NCI-H146 (cell line): ENCODE measurements around the gene RSF1.
"Not testable (repeated sequence)": the region's sequence is repeated elsewhere in the genome, so short reads cannot be mapped to it uniquely, and the experiment has no call there.

Source experiments
- DNase-seq: peaks from one replicate; lab custom pipeline; 2025; lab: John Stamatoyannopoulos, UW

The RSF1 gene

DNA sequence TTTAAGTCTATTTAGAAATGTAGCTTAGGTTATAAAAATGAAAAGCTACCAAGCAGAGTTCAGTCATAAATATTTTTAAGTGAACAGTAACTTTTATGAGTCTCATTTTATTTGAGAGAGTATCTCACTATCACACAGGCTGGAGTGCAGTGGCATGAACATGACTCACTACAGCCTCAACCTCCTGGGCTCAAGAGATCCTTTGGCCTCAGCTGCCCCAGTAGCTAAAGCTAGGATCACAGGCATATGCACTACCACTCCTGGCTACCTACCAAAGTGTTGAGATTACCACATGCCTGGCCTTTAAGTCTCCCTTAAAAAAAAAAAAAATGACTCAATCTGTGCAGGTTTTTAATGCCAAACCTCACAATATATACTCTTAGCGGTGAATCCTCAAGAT lies 148.3 kb downstream of the RSF1 start:
- DNase-seq = no peak

DNA sequence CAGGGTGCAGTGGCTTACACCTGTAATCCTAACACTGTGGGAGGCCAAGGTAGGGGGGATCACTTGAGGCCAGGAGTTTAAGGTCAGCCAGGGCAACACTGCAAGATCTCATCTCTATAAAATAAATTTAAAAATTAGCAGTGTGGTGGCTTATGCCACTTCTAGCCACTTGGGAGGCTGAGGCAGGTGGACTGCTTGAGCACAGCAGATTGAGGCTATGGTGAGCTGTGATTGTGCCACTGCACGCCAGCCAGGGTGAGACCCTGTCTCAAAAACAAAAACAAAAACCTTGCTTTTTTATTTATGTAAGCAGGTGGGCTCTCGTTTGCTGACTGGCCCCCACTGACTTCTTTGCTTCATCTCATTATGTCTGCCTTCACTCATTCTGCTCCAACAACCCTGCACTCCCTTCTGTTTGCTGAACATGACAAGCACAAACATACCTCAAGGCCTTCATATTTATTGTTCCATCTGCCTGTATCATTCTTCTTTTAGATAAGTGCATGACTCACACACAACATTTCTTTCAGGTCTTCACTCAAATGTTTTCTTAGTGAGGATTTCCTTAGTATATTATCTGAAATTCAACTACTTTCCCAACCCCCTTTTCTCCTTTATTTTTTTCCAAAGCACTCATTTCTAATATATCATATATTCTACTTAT lies 150.5 kb downstream of the RSF1 start:
- no peak for DNase-seq

DNA sequence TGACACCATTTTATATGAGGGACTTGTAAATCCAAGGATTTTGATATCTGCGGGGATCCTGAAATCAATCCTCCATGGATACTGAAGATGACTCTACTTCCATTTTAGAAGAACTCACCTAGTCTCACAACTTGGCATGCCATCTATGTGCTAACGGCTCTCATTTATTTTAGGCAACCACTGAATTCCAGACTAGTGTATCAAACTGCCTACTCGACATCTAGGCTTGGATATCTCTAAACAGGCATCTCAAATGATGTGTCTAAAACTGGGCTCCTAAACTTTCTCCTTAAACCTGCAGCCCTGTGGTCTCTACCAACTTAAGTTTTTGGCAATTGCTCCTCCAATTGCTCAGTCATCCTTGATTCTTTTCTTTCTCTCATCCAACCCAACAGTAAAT lies 151.8 kb downstream of the RSF1 start:
- DNase-seq = no peak

DNA sequence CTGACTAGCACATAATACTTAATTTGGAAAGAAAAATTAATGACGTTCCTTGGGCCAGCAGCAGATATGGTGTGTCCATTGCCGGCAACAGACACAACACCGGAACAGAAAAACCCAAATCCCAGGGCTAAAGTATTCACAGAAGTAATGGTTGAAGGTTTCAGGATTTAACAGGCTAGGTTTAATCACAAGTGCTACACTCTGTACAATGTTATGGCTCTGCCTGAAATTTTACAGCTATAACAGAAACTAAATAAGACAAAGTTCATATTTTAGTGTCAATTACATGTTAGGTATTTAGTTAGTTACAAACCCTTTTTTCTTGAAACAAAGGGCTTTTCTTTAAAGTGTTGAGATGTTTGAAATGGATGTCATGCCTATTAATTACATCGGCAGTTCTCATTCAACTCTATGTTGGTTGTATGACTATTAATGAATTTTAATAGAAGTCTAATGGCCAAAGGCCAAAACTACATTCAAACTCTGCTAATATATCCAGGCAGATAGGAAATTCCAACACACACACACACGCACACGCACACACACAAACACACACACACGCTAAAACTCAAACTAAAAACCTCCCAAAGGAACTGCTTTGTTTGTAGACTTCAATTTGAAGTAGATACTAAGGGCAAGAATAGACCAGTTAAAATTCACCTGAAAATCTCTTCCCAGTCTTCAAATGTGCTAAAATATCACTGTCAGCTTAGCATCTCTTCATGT lies 155.1 kb downstream of the RSF1 start:
- no peak for DNase-seq

DNA sequence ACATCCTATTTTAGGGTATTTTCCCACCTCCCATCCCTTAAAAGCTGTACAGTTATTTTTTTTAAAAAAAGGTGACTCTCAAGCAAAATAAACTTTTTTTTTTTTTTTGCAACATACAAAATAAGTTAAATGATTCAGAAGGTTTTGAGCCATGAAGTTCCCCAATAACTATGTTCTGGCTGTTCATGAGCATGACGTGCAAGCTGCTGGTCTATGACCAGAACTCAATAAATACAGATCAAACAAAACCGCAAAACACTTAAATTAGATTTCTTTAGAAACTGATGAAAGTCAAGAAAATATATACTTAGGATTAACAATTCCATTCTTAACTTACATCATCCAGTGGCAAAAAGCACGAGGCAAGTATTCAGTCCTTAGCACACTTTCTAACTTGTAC lies 158.9 kb downstream of the RSF1 start:
- no peak for DNase-seq

DNA sequence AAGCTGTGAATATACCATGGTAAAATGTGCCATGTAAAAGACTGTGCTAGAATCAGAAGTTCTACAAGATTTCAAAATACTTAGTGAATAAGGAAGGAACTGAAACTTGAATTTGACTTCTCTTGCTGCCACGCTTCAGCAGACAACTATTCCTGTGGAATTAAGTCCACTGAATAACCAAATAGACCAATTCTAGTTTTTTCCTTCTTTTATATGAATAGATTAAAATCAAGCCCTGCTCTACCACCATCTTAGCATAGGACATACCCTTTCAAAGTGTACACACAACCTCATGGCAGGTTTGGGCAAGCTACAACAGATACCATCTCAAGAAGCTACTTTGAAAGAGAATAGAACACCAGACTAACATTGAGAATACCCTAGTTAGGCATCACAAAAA lies 159.6 kb downstream of the RSF1 start:
- DNase-seq = no peak

DNA sequence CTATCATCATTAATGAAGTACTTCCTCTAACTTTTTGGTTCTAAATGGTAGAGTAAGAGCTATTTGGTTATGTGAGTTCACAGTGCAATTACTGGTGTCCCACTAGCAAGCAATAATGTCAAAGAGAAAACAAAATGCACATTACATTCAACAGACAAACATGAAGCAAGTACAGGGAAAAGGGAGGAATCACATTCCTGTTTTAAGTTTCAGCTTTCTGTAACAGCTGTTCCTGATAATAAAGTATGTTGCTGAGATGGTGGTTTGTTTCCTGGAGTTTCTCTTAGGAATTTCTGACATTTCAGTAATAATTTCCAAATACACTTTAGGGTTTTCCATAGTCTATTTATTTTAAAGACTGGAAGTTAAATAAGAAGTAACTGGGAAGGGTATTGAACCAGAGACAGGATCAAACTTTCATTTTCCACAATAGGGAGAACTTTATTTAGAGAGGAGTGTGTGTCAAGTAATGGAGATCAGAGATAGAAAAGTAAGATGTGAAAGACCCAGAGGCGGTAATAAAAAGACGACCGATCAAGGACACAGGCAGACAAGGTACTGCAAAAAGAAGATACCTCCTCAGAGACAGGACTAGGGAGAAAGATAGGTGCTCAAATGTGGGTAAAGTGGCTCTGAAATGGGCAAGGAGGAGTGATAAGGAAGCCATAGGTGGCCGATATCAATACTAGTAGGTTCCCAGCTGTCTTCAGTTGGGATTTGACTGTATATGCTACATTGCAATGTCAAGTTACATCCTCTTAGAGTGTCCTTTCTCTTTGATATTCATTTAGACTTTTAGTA lies 162.1 kb downstream of the RSF1 start:
- DNase-seq = no peak

DNA sequence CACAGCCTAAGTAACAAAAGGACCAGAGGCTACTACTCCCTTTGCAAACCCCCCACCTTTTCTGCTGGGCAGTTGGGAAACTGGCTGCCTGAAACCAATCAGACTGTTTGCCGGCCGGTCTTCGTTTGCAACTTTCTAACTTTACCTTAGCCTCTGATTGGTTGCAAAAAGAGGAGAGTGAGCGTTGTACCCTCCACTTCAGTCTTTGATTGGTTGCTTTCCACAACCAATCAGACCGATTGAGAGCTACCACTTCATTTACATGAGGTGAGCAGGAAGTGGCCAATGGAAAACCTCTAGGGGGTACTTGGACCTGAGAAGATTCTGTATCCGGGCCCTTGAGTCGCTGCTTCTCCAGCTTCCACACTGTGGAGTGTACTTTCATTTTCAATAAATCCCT lies 164.2 kb downstream of the RSF1 start:
- DNase-seq = no peak

DNA sequence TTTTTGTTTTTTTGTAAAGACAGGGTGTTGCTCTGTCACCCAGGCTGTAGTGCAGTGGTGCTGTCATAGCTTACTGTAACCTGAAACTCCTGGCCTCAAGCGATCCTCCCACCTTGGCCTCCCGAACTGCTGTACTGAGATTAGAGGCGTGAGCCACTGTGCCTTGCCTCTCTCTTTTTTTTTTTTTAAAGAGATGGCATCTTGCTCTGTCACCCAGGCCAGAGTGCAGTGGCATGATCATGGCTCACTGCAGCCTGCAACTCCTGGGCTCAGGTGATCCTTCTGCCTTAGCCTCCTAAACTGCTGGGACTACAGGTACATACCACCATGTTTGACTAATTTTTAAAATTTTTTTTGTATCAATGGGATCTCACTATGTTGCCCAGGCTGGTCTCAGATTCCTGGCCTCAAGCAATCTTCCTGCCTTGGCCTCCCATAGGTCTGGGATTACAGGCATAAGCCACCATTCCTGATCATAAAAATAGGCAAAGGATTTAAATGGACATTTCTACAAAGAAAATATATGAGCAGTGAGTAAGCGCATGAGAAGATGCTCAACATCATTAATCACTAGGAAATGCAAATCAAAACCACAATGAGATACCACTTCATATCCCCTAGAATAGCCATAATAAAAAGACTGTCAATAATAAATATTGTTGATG lies 165.6 kb downstream of the RSF1 start:
- DNase-seq = no peak

DNA sequence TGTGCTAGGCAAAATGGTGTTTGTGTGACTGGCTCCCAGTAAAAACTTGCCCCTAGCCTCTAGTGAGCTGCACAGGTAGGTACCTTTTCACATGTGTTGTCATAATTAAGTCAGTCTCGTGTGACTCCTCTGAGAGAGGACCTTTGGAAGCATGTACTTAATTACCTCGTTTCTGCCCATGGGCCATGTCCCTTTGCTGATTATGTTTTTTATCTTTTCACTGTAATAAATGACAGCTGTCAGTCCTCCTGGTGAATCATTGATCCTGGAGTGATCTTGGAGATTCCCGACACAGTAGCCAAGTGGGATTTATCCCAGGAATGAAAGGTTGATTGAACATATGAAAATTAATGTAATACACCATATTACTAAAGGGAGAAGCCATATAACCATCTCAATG lies 170.4 kb downstream of the RSF1 start:
- DNase-seq = no peak

DNA sequence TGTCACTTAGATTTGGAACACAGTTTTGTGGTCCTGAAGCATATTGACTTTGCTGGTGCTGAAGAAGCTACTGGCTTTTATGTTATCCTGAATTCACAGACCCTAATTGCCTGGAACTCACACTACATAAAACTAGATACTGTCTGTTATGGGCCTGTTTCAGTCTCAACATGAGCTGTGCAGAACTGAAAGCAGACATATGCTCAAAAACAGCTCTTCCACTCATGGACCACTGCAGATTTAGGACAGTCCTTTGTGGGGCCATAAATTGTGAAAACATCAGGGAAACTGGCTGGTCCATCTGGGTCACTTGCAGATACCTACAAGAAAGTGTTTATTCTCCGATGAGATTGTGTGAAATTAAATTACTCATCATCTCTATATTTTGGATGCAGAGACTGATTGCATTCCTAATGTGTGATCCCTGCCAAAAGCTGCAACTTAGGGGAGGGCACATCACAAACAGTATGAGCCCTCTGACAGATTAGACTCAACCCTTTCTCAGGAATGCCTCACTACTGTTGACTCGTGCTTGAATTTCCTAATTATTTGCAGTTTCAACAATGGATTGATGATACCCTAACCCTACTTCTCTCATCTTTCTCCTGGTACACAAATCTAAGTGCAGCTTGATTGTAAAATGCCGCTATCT lies 172.7 kb downstream of the RSF1 start:
- no peak for DNase-seq

DNA sequence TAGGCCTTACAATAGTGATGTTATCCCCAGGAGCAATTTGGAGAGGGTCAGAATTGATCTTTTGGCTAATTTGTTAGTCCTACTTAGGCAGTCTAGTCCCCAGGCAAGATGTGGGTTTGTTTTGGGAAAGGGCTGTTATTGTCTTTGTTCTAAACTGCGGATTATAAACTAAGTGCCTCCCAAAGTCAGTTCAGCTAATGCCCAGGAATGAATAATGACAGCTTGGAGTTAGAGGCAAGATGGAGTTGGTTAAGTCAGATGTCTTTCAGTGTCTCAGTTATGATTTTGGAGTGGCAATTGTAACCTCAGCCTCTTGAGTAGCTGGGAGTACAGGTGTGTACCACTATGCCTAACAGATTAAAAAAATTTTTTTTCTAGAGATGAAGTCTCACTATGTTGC lies 175.6 kb downstream of the RSF1 start:
- DNase-seq = no peak

DNA sequence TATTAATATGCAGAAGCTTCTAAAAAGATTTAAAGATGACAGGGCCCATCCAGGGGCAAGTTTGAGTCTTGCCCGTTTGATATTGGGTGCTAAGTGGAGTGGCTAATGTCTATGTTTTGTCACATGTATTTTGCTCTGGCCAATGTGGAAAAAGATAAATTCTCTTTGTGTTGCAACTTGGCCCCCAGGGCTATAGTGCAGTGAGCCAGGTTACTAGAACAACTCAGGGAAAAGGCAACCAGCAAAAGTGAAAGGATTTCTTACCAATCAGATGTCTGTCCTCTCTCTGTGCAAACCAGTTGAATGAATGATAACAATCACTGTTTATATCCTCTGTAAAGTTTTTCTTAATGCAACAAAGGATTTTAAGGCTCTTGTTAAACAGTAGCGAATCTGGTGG lies 178.3 kb downstream of the RSF1 start:
- no peak for DNase-seq

DNA sequence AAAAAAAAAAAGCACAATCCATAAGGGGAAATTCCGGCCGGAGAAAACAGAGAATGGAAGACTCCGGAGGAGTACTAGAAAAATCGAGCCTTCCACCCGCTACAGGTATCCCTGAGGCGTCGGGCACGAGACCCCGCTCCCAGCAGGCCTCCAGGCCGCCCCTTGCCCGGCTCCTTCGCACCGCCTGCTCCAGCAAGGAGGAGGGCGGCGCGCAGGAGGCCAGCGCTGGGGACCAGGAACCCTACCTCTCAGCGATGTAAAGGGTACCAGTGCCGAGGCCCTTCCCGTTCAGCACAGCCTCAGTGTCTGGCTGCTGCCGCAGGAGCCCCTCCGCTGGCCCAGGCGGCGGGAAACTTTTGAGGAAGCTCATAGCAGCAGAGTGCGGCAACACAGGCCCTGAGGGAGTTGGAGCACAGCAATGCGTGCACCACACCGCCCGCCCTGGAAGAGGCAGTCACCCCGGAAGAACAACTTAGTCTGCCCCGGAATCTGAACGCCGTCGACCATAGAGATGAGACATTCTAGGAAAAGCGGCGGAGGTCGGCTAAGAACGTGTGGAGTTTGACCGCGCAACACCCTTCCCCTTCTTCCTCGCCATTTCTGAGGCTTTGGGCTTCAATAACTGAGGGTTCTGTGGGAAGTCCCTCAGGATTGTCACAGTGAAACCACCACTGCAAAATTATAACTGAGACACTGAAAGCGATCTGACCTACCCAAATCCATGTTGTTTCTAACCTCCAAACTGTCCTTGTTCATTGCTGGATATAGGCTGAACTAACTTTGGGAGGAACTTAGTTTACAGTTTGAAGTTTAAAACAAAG lies 183.0 kb downstream of the RSF1 start, which contains the start of gene CLNS1A:
TSS of gene CLNS1A (minus strand) at position 450 of the 821 bp plus-strand sequence. CDS start at position 370, 80 bp downstream.
- DNase-seq = peak; percentile 91

DNA sequence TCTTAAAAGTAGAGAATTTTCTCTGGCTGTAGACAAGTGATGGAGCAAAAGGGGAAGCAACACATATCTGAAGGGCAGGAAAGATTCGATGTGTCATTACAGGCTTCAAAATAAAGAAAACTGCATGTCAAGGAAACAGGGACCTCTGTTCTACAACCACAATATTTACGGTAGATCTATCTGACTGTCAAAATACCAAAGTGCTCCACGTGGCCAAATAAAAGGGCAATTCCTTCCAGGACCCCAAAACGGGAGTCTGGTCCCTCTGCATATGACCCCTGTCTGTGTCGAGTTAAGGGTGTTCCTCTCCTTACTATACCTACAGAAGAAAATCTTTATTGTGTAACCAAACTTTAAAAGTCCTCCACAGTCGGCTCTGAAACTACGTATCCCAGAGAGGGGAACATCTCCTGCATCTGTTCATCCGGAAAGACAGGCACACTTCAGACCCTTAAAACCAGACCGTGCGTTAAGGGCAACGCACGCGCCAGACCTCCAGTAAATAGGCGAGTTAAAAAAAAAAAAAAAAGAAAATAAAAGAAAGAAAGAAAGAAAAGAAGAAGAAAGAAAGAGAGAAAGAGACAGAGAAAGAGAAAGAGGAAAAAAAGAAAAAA lies 183.7 kb downstream of the RSF1 start:
- no peak for DNase-seq

DNA sequence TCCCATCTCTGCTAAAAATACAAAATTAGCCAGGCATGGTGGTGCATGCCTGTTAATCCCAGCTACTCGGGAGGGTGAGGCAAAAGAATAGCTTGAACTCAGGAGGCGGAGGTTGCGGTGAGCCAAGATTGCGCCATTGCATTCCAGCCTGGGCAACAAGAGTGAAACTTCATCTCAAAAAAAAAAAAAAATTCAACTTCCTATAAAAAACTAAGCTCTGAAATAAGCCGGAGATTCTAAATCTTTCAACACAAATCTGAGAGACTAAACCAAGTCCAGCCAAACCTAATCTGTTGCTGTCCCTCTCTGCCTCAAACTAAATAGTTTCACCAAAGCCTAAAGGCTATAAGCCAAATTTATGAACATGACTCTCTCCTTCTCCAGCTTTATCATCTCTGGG lies 186.6 kb downstream of the RSF1 start:
- DNase-seq = not testable (repeated sequence)

DNA sequence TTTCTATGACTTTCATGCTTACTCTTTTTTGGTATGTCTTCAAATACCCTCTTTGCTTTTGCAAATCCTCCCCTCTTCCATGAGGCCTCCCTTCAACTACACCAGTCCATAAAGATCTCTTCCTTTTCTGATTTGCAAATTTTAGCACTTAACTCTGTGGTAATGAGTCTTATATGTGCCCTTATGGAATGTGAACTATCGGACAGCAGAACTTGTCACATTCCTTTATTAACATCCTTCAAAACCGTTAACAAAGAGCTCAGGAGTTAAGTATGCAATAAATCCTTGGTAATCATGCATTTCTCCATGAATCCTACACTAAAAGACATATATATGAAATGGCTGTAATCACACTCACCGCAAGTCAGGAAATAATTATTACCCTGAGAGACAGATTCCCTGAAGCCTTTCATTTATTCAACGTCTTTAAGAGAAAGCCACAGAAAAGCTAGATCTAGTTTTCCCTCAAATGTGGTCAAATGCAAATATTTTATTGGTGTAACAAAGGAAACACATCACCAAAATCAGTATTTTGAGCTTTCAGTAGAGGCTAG lies 190.3 kb downstream of the RSF1 start:
- no peak for DNase-seq

DNA sequence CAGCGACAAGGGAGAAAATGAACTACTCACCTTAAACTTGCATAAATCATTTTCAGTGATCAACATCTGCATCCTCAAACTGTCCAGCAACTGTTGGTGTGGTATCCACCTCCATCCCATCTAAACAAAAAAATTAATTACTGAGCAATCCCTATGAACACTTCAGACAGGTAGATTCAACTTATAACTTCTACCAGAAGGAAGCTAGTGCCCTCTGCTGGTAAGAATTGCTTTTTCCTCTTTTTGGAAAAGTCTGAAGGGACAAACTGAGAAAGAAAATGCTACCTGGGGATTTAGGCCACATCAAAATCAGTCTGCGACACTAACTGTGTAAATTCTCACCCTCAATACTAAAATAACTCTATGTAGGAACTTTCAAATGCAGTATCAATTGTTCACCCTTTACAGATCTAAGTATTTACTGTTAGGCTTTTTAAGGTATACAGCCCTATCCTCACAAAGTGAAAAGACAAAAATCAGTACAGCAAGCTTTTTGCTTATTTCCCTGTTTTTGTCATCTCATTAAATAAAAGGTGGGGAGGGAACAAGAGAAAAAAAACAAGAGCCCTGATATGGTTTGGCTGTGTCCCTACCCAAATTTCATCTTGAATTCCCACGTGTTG lies 200.8 kb downstream of the RSF1 start:
- DNase-seq = peak; percentile 44

DNA sequence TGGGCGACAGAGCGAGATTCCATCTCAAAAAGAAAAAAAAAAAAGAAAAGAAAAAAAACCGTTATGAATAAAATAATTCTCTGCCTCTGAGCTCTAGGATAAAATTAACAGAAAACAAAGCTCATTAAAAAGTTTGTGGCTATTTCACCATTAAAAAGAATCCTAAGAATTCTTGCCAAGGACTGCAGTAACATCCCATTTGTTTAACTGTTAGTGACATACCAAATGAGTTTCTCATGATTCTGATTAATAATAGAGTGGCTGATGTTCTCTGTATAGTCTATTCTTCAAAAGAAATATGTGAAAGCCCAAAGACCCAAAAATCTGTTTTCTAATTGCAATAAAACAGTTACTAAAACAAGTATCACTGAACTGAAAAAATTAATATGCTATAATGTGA lies 202.6 kb downstream of the RSF1 start:
- DNase-seq = no peak

DNA sequence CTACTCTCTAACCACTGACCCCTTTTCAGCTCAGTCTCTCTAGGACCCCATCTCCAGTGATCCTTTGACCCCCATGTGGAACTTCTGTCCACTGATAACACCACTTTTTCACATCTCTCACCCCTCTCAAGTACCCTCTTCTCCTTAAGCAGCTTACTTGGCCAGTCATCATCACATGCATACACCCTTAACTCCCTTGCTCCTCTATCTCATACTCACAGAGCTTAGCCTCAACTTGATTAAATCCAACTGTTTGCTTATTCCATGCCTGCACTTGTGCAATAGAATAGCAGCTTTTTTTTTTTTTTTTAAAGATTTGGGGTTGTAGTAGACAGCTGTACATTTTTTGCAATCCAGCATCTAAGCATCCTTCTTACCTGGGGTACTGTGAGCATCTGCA lies 208.6 kb downstream of the RSF1 start:
- DNase-seq = no peak
